ENCODE measurements around the gene TUBA1C.
"Not testable (repeated sequence)": the region's sequence is repeated elsewhere in the genome, so short reads cannot be mapped to it uniquely, and the experiment has no call there.

TUBA1C gene

GRCh38 chr12:49320411-49321103 lies 55.7 kb downstream of the TUBA1C start:
- DNase-seq = not testable (repeated sequence)

- DNase-seq = no peak
Observed at GRCh38 chr12:49322367-49322707, 57.5 kb downstream of the TUBA1C start.

DNA sequence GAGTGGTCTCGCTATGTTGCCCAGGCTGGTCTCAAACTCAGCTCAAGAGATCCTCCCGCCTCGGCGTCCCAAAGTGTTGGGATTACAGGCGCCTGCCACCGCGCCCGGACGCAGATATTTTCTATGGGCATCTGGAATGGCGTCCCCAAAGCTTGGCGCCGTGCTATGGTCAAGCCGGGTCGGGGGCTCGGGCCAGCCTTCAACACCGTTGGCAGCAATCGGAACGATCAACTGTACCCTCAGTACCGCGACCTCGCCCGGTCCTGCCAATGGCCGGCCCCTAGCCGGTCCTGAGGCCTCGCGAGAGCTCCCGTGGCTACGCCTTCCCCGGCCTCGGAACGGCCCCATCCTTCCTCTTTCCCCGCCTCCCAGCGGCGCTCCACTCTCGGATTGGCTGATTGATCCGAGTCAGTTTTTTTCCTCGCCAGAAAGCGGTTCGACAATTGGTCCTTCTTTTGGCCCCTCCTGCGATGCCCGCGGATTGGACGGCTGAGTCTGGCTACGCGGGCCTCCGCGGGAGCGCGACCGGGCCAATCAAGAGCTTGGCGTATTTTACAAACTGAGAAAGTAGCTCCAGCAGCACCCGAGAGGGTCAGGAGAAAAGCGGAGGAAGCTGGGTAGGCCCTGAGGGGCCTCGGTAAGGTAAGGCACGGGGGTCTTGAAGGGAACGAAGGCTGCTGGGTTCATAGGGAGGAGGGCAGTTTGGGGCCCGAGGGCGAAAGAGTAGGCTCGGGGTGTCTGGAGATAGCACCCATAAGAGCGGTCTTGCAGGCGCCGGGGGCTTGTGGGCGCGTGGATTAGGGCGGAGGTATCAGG lies 58.0 kb downstream of the TUBA1C start, which contains the start of gene TROAP:
Gene TROAP (plus strand): TSS at position 548 of the 816 bp plus-strand sequence. CDS start 354 bp downstream, outside the sequence.
- DNase-seq = peak; percentile 98

DNA sequence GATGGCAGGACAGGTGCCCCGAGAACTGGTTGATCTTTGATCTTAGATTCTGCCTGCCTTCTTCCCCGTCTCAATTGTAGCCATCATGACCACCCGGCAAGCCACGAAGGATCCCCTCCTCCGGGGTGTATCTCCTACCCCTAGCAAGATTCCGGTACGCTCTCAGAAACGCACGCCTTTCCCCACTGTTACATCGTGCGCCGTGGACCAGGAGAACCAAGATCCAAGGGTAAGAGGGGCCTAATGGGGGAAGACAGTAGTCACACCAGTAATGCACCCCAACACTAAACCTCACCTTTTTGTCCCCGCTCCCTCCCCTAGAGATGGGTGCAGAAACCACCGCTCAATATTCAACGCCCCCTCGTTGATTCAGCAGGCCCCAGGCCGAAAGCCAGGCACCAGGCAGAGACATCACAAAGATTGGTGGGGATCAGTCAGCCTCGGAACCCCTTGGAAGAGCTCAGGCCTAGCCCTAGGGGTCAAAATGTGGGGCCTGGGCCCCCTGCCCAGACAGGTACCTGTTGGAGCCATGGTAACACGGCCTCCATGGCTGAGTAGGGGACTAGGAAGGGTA lies 58.7 kb downstream of the TUBA1C start:
- DNase-seq = no peak
